HepG2 (cell line): ENCODE results near the gene RTP2. TPM values are rescaled to one million over a fixed set of nuclear protein-coding genes. Genes with fewer than 3 reads are reported as not detected.
A peak's percentile ranks its signal among the peaks of the same experiment; 100 is the strongest.

Experiments
- CREM ChIP-seq, 2 experiments: sonication (generic) in 1 of 2; formaldehyde crosslinking in 1 of 2; IDR thresholded peaks; 2 replicates each; pipeline versions ENCODE4 v1.4.0 to v1.6.1; 2016 to 2020; ENCODE audit warnings: antibody characterized with exemption in 1 of 2, mild to moderate bottlenecking in 1 of 2, missing genetic modification reagents in 1 of 2
- DR1 ChIP-seq: sonication (generic); formaldehyde crosslinking; IDR thresholded peaks from 2 replicates; pipeline ENCODE4 v1.8.0; 2021; ENCODE audit warnings: mild to moderate bottlenecking, missing genetic modification reagents, inconsistent platforms
- IKZF1 ChIP-seq: fragments of 450-650 bp; IDR thresholded peaks from 2 replicates; pipeline ENCODE4 v1.7.1; 2016
- MAZ ChIP-seq, 2 experiments: sonication (generic) in 1 of 2; formaldehyde crosslinking in 1 of 2; IDR thresholded peaks; 2 replicates each; pipeline versions ENCODE4 v1.5.0 to v1.6.1; 2012 to 2020; ENCODE audit warnings: low read depth in 2 of 2, mild to moderate bottlenecking in 2 of 2, borderline replicate concordance in 1 of 2, improper control_type of control experiment in 1 of 2, low read length in 1 of 2, missing genetic modification reagents in 1 of 2, moderate library complexity in 1 of 2
- NFATC3 ChIP-seq: sonication (generic); formaldehyde crosslinking; IDR thresholded peaks from 2 replicates; pipeline ENCODE4 v1.5.1; 2020; ENCODE audit warnings: mild to moderate bottlenecking, missing genetic modification reagents
- PHF21A ChIP-seq: sonication (generic); formaldehyde crosslinking; IDR thresholded peaks from 2 replicates; pipeline ENCODE4 v1.5.0; 2020; ENCODE audit warnings: mild to moderate bottlenecking, missing genetic modification reagents
- PLRG1 ChIP-seq: fragments of 450-650 bp; conservative IDR thresholded peaks from 2 replicates; pipeline ENCODE4 v1.6.1; 2016
- PPARG ChIP-seq: conservative IDR thresholded peaks from 2 replicates; pipeline ENCODE4 v1.6.1; 2016; ENCODE audit warnings: missing biosample characterization, missing genetic modification reagents
- RBFOX2 ChIP-seq: fragments of 200-400 bp; formaldehyde crosslinking; IDR thresholded peaks from 2 replicates; pipeline ENCODE4 v1.6.1; 2017; ENCODE audit warnings: low read depth, mild to moderate bottlenecking, low read length
- U2AF2 ChIP-seq: fragments of 200-400 bp; formaldehyde crosslinking; IDR thresholded peaks from 2 replicates; pipeline ENCODE4 v1.6.1; 2017; ENCODE audit warnings: low read depth, mild to moderate bottlenecking, low read length
- XRCC5 ChIP-seq: fragments of 200-400 bp; formaldehyde crosslinking; optimal IDR thresholded peaks from 2 replicates; pipeline ENCODE3; 2017; ENCODE audit warnings: mild to moderate bottlenecking, low read length
- ZBTB21 ChIP-seq: sonication (generic); formaldehyde crosslinking; IDR thresholded peaks from 2 replicates; pipeline ENCODE4 v1.4.0; 2020; ENCODE audit warnings: missing genetic modification reagents
- ZKSCAN8 ChIP-seq: IDR thresholded peaks from 2 replicates; pipeline ENCODE4 v1.6.1; 2016; ENCODE audit warnings: borderline replicate concordance, missing genetic modification reagents, missing compliant biosample characterization
- ZMYM3 ChIP-seq: sonication (generic); formaldehyde crosslinking; IDR thresholded peaks from 2 replicates; pipeline ENCODE4 v1.5.1; 2020; ENCODE audit warnings: mild to moderate bottlenecking, missing genetic modification reagents
- ZNF143 ChIP-seq: sonication (generic); formaldehyde crosslinking; IDR thresholded peaks from 2 replicates; pipeline ENCODE4 v1.4.0; 2020; ENCODE audit warnings: missing genetic modification reagents
- ZNF205 ChIP-seq: IDR thresholded peaks from 2 replicates; pipeline ENCODE4 v1.6.1; 2018; ENCODE audit warnings: missing biosample characterization, missing genetic modification reagents
- ZNF589 ChIP-seq: sonication (generic); formaldehyde crosslinking; conservative IDR thresholded peaks from 2 replicates; pipeline ENCODE4 v1.8.0; 2022; ENCODE audit warnings: mild to moderate bottlenecking, moderate library complexity, missing genetic modification reagents
- ZNF720 ChIP-seq: sonication (generic); formaldehyde crosslinking; IDR thresholded peaks from 2 replicates; pipeline ENCODE4 v1.4.0; 2020; ENCODE audit warnings: missing genetic modification reagents
- ZNF747 ChIP-seq: sonication (generic); formaldehyde crosslinking; IDR thresholded peaks from 2 replicates; pipeline ENCODE4 v1.8.1; 2023; ENCODE audit warnings: missing genetic modification reagents, mild to moderate bottlenecking, borderline replicate concordance
- polyA plus RNA-seq, 8 experiments: library from polyadenylated mRNA; depleted of rRNA in 3 of 8; stranded (reverse) in 7 of 8; unstranded in 1 of 8; fragments of >200 nt; fragmentation: Illumina TruSeq in 4 of 8; extraction: Trizol in 4 of 8; gene quantifications; 2 replicates each; pipeline versions ENCODE4 v1.2.1 to v1.2.3, GENCODE V29; 2011 to 2016; ENCODE audit warnings: low read depth in 4 of 8, missing spikeins in 1 of 8, mixed read lengths in 1 of 8; ENCODE audit not compliant: insufficient read depth in 1 of 8
- total RNA-seq, 5 experiments: library from RNA; depleted of rRNA; stranded (reverse); fragments of >200 nt; fragmentation: Illumina TruSeq; extraction: Trizol; gene quantifications; 2 replicates each; pipeline ENCODE4 v1.2.3, GENCODE V29; 2016; ENCODE audit warnings: low read depth in 1 of 5
- TF ChIP-seq, protein P1 (sequence below): IDR thresholded peaks from 2 replicates; pipeline ENCODE4 v1.6.1; 2016; ENCODE audit warnings: mild to moderate bottlenecking
- TF ChIP-seq, protein P2 (sequence below): sonication (generic); formaldehyde crosslinking; IDR thresholded peaks from 2 replicates; pipeline ENCODE4 v1.4.0; 2020; ENCODE audit warnings: low read depth, missing genetic modification reagents
- TF ChIP-seq, protein P3 (sequence below): IDR thresholded peaks from 2 replicates; pipeline ENCODE4 v1.6.1; 2018; ENCODE audit warnings: missing genetic modification reagents, mild to moderate bottlenecking, missing compliant biosample characterization

The RTP2 gene
- total and polyA plus RNA-seq, 2 of the 13 experiments (the other 11 are each of a cell fraction or from before 2014, with no cell fraction given), result not detected

DNA sequence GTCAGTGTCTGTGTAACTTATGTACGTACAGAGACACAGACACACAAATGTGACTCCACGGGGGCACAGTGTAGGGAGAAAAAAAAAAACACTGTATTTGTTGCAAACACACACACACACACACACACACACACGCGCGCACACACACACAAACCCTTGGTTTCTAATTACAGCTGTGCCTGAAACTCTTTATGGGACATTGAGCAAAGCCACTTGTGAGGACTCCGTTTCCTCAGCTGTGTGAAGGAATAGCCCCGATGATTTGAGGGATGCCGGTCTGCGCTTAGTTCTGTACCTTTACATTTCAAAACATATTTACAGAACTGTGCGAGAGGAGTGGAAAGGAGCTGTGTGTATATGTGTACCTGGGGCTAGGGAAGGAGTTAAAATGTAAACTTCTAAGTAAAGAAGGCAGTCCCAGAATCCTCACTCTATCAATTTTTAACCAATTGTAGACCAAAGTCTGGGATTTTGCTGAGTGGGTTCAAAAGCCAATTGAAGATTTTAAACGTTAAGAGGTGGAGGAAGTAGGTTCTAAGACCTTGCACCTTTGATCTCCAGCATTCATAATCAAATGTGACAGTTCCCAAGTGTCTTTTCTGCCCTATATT is 48.3 kb upstream of the RTP2 start (continued):
- TF ChIP-seq PLRG1 (no peak), ZNF589 (CRISPR knock-in tag) (0 out of 2 replicates have a peak, but pooled peaks have one; percentile 53), ZKSCAN8 (CRISPR knock-in tag) (no peak), RBFOX2 (0 out of 2 replicates have a peak, but pooled peaks have one; percentile 49), ZNF720 (CRISPR knock-in tag) (no peak), IKZF1 (no peak), CREM (IDR thresholded peaks at IDR 0.05) (peak; percentile 83), CREM (CRISPR knock-in tag; IDR thresholded peaks at IDR 0.05) (no peak), NFATC3 (CRISPR knock-in tag) (0 out of 2 replicates have a peak, but pooled peaks have one; percentile 78), ZMYM3 (0 out of 2 replicates have a peak, but pooled peaks have one; percentile 37), XRCC5 (peak; percentile 6), MAZ (IDR thresholded peaks at IDR 0.05; ENCODE audit: borderline replicate concordance, low read depth, low read length) (no peak), MAZ (CRISPR knock-in tag; IDR thresholded peaks at IDR 0.05; ENCODE audit: low read depth) (peak; percentile 16; the same call in 1 of the 2 replicates), U2AF2 (no peak), ZNF143 (CRISPR knock-in tag) (peak; percentile 44; the same call in 1 of the 2 replicates), PPARG (CRISPR knock-in tag) (0 out of 2 replicates have a peak, but pooled peaks have one; percentile 57), DR1 (peak; percentile 32; the same call in 1 of the 2 replicates), ZNF747 (CRISPR knock-in tag) (no peak), ZBTB21 (no peak), PHF21A (peak; percentile 71), ZNF205 (CRISPR knock-in tag) (0 out of 2 replicates have a peak, but pooled peaks have one; percentile 48)
- TF ChIP-seq, protein P1, sequence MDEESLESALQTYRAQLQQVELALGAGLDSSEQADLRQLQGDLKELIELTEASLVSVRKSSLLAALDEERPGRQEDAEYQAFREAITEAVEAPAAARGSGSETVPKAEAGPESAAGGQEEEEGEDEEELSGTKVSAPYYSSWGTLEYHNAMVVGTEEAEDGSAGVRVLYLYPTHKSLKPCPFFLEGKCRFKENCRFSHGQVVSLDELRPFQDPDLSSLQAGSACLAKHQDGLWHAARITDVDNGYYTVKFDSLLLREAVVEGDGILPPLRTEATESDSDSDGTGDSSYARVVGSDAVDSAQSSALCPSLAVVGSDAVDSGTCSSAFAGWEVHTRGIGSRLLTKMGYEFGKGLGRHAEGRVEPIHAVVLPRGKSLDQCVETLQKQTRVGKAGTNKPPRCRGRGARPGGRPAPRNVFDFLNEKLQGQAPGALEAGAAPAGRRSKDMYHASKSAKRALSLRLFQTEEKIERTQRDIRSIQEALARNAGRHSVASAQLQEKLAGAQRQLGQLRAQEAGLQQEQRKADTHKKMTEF (CRISPR knock-in tag), result peak; percentile 31
- TF ChIP-seq, protein P2, sequence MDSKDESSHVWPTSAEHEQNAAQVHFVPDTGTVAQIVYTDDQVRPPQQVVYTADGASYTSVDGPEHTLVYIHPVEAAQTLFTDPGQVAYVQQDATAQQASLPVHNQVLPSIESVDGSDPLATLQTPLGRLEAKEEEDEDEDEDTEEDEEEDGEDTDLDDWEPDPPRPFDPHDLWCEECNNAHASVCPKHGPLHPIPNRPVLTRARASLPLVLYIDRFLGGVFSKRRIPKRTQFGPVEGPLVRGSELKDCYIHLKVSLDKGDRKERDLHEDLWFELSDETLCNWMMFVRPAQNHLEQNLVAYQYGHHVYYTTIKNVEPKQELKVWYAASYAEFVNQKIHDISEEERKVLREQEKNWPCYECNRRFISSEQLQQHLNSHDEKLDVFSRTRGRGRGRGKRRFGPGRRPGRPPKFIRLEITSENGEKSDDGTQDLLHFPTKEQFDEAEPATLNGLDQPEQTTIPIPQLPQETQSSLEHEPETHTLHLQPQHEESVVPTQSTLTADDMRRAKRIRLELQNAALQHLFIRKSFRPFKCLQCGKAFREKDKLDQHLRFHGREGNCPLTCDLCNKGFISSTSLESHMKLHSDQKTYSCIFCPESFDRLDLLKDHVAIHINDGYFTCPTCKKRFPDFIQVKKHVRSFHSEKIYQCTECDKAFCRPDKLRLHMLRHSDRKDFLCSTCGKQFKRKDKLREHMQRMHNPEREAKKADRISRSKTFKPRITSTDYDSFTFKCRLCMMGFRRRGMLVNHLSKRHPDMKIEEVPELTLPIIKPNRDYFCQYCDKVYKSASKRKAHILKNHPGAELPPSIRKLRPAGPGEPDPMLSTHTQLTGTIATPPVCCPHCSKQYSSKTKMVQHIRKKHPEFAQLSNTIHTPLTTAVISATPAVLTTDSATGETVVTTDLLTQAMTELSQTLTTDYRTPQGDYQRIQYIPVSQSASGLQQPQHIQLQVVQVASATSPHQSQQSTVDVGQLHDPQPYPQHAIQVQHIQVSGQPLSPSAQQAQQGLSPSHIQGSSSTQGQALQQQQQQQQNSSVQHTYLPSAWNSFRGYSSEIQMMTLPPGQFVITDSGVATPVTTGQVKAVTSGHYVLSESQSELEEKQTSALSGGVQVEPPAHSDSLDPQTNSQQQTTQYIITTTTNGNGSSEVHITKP (CRISPR knock-in tag), result 0 out of 2 replicates have a peak, but pooled peaks have one; percentile 24
- TF ChIP-seq, protein P3, sequence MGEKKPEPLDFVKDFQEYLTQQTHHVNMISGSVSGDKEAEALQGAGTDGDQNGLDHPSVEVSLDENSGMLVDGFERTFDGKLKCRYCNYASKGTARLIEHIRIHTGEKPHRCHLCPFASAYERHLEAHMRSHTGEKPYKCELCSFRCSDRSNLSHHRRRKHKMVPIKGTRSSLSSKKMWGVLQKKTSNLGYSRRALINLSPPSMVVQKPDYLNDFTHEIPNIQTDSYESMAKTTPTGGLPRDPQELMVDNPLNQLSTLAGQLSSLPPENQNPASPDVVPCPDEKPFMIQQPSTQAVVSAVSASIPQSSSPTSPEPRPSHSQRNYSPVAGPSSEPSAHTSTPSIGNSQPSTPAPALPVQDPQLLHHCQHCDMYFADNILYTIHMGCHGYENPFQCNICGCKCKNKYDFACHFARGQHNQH (CRISPR knock-in tag), result no peak
